Nephron (organoid): Measurements from ENCODE around the gene RERE.

ENCODE experiments used
- H3K27ac Mint-ChIP-seq, 3 experiments: 2 replicates each; pipeline ENCODE4 v1.8.0; 2020; ENCODE audit warnings: mixed read lengths in 3 of 3, mild to moderate bottlenecking in 2 of 3, moderate library complexity in 1 of 3
- H3K27me3 Mint-ChIP-seq: 2 replicates; pipeline ENCODE4 v1.8.0; 2021; ENCODE audit warnings: low read depth, mild to moderate bottlenecking, moderate library complexity, mixed read lengths
- H3K36me3 Mint-ChIP-seq: 2 replicates; pipeline ENCODE4 v1.8.0; 2020; ENCODE audit warnings: low read depth, mixed read lengths
- H3K4me1 Mint-ChIP-seq: 2 replicates; pipeline ENCODE4 v1.8.0; 2020; ENCODE audit warnings: mixed read lengths
- H3K4me3 Mint-ChIP-seq, 3 experiments: 2 replicates each; pipeline ENCODE4 v1.8.0; 2020; ENCODE audit warnings: mild to moderate bottlenecking in 3 of 3, mixed read lengths in 3 of 3, moderate library complexity in 2 of 3
- H3K9me3 Mint-ChIP-seq: 2 replicates; pipeline ENCODE4 v1.8.0; 2020; ENCODE audit warnings: mixed read lengths
- TF ChIP-seq, protein P1 (sequence below), 3 experiments: fragments of 200-600 bp; sonication (generic); IDR thresholded peaks; one replicate each; pipeline ENCODE4 v1.5.0; 2021; ENCODE audit warnings: antibody characterized with exemption in 3 of 3; ENCODE audit not compliant: unreplicated experiment in 3 of 3

RERE gene

DNA sequence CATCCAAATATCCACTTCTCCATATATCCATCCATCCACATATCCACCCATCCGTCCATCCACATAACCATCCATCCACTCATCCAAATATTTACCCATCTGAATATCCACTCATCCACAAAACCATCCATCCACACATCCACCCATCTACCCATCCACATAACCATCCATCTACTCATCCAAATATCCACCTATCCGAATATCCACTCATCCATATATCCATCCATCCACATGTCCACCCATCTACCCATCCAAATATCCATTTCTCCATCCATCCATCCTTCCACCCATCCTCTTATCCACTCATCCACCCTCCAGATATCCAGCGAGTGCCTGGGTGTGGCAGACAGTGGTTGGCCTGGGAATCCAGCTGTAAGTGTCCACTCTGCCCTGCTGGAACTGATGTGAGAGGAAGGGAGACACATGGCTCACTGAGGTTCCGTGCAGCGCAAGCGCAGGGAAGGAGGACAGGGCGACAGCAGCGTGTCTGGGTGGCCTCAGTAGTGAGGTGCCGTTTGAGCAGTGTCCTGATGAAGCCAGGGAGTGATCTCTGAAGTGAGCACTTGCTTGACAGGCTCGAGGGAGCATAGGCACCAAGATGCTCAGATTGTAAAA is 472.4 kb downstream of the RERE start:
- H3K4me1 Mint-ChIP-seq, result peaks cover 25% of the 10 kb centered on the region
- TF ChIP-seq, protein P1, sequence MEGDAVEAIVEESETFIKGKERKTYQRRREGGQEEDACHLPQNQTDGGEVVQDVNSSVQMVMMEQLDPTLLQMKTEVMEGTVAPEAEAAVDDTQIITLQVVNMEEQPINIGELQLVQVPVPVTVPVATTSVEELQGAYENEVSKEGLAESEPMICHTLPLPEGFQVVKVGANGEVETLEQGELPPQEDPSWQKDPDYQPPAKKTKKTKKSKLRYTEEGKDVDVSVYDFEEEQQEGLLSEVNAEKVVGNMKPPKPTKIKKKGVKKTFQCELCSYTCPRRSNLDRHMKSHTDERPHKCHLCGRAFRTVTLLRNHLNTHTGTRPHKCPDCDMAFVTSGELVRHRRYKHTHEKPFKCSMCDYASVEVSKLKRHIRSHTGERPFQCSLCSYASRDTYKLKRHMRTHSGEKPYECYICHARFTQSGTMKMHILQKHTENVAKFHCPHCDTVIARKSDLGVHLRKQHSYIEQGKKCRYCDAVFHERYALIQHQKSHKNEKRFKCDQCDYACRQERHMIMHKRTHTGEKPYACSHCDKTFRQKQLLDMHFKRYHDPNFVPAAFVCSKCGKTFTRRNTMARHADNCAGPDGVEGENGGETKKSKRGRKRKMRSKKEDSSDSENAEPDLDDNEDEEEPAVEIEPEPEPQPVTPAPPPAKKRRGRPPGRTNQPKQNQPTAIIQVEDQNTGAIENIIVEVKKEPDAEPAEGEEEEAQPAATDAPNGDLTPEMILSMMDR (IDR thresholded peaks at IDR 0.05; ENCODE audit: unreplicated experiment in 3 of 3), result no peak
- peaks cover 9% of the 10 kb centered on the region for H3K36me3 Mint-ChIP-seq
- peak overlapping the region in 1 of 3 experiments; percentile 25 for H3K27ac Mint-ChIP-seq
- H3K4me3 Mint-ChIP-seq, result no peak overlapping the region
- no peaks in the 10 kb centered on the region for H3K9me3 Mint-ChIP-seq
- no peaks in the 10 kb centered on the region for H3K27me3 Mint-ChIP-seq

DNA sequence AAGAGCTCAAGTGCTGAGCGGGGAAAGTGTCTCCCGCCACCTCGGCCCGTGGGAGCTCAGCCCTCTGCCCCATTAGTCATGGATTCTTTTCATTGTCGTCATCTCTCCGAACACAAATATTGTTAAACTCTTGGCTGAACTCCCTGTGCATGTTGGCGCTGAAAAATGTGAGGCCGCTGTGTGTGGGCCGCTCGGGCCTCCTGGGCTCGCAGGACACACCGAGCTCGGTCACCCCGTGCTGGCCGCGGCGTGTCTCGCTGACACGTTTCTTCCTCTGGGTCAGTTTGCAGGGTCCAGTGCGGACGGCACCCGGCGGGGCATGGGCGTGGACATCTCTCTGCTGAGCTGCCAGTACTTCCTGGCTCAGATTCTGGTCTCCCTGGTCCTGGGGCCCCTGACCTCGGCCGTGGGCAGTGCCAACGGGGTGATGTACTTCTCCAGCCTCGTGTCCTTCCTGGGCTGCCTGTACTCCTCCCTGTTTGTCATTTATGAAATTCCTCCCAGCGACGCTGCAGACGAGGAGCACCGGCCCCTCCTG is 473.9 kb downstream of the RERE start:
- Mint-ChIP-seq H3K36me3 (peaks cover 16% of the 10 kb centered on the region), H3K4me3 (peak overlapping the region; percentile 48 to 54 (median 50)), H3K27me3 (peaks cover 6% of the 10 kb centered on the region), H3K4me1 (peaks cover 25% of the 10 kb centered on the region), H3K9me3 (no peaks in the 10 kb centered on the region), H3K27ac (peak overlapping the region; percentile 82 to 83 (median 82))
- TF ChIP-seq, protein P1 (IDR thresholded peaks at IDR 0.05; ENCODE audit: unreplicated experiment in 3 of 3), result no peak

DNA sequence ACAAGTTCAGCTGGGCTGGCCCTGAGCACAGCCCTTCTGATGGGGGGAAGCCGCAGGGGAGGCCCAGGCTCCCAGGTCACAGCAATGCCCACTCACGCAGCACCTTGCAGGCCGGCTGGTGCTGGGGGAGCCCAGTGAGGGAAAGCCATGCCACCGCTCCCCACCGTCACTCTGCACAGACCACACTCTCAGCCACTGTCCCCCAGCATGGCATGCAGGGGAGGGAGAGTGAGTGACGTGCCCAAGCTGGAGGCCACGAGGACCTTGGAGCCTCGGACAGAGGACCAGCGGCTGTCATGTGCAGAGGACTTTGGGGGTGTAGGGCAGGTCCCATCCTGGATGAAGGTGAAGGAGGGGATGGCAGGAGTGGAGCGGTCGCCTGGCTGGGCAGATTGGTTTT is 474.4 kb downstream of the RERE start:
- Mint-ChIP-seq H3K36me3 (peaks cover 16% of the 10 kb centered on the region), H3K27ac (peak overlapping the region; percentile 82 to 83 (median 82)), H3K9me3 (no peaks in the 10 kb centered on the region), H3K27me3 (peaks cover 6% of the 10 kb centered on the region), H3K4me1 (peaks cover 25% of the 10 kb centered on the region), H3K4me3 (peak overlapping the region in 2 of 3 experiments; percentile 48 to 54)
- TF ChIP-seq, protein P1 (IDR thresholded peaks at IDR 0.05; ENCODE audit: unreplicated experiment in 3 of 3), result no peak

DNA sequence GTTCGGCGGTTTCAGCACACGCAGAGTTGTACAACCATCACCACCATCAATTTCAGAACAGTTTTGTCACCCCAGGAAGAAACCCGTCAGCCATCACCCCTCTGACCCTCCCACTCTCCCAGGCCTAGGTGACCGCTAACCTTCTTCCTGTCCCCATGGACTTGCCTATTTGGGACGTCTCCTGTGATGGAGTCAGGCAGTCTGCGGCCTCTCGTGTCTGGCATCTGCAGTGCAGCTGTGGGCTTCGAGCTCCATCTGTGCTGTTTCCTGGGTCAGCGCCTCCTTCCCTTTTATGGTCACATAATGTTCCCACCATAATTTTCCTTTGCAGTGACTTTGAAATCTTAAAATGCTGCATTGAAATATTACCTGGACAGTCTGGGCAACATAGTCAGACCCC is 475.1 kb downstream of the RERE start:
- H3K27me3 Mint-ChIP-seq, result peaks cover 6% of the 10 kb centered on the region
- H3K36me3 Mint-ChIP-seq, result peaks cover 20% of the 10 kb centered on the region
- peaks cover 25% of the 10 kb centered on the region for H3K4me1 Mint-ChIP-seq
- H3K27ac Mint-ChIP-seq, result peak overlapping the region; percentile 12 to 61 (median 55)
- H3K4me3 Mint-ChIP-seq, result peak overlapping the region in 1 of 3 experiments; percentile 38
- TF ChIP-seq, protein P1 (IDR thresholded peaks at IDR 0.05; ENCODE audit: unreplicated experiment in 3 of 3), result no peak
- H3K9me3 Mint-ChIP-seq, result no peaks in the 10 kb centered on the region

DNA sequence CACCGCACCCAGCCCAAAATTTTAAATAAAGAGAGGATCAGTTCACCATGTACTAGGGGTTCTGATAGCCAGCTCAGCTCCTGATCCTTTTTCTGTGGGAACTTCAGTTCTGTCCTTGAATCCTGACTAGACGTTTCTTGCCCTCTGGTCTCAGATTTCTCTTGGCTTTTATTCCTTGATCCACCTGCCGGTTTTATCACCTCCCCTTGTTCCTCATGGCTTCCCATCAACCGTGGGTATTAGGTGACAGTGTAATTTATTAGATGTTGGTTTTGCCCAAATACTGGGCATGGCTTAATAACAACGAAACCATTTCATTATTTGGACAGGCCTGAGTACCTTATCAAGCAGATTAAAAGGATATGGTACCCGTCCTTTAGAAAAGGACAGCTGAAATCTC is 477.0 kb downstream of the RERE start:
- H3K27me3 Mint-ChIP-seq, result peaks cover 6% of the 10 kb centered on the region
- H3K27ac Mint-ChIP-seq, result no peak overlapping the region
- TF ChIP-seq, protein P1 (IDR thresholded peaks at IDR 0.05; ENCODE audit: unreplicated experiment in 3 of 3), result no peak
- H3K9me3 Mint-ChIP-seq, result peaks cover 2% of the 10 kb centered on the region
- H3K36me3 Mint-ChIP-seq, result peaks cover 28% of the 10 kb centered on the region
- peaks cover 15% of the 10 kb centered on the region for H3K4me1 Mint-ChIP-seq
- H3K4me3 Mint-ChIP-seq, result no peak overlapping the region

DNA sequence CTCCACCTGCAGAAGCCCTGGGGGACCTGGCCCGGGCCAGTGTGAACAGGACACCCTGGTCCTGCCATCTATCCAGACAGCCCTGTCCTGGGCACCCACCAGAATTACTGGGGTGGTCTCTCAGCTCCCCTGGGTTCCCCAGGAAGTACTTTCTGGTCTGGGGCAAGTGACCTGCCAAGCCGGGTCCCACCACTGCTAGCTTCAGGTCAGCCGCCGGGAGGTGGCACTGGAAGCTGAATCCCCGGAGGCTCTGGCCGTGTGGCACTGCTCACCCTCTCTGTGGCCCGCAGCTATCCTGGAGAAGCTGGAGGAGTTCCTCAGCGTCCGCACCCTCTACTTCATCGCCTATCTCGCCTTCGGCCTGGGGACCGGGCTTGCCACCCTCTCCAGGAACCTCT is 478.2 kb downstream of the RERE start:
- Mint-ChIP-seq H3K27ac (no peak overlapping the region), H3K9me3 (peaks cover 2% of the 10 kb centered on the region), H3K27me3 (peaks cover 6% of the 10 kb centered on the region), H3K4me3 (no peak overlapping the region), H3K4me1 (peaks cover 9% of the 10 kb centered on the region), H3K36me3 (peaks cover 29% of the 10 kb centered on the region)
- TF ChIP-seq, protein P1 (IDR thresholded peaks at IDR 0.05; ENCODE audit: unreplicated experiment in 3 of 3), result no peak
